ENCODE results near the gene SCIMP. TPM values are rescaled to one million over a fixed set of nuclear protein-coding genes. Genes with fewer than 3 reads are reported as not detected.
"Not testable (repeated sequence)": the region's sequence is repeated elsewhere in the genome, so short reads cannot be mapped to it uniquely, and the experiment has no call there.

The SCIMP gene
- total and polyA plus RNA-seq, 3 experiments from 2014 or later, result 0.22 to 0.81 (median 0.22) TPM

- ChIA-PET CTCF (interaction anchor here (0.7 to 1.8 kb wide), 4 partner anchors 10 to 194 kb away, joined by 3 to 6 read pairs (median 4); partner anchors contain the start of gene ZNF594), POLR2A (interaction anchor here (0.5 kb wide), 1 partner anchor 21 kb away, joined by 4 read pairs; no protein-coding TSS in a partner anchor)
- Mint-ChIP-seq H3K27ac (peak overlapping the region in 2 of 8 donors; percentile 9 to 34), H3K36me3 (peaks cover 0 to 1% (median 0%) of the 10 kb centered on the region in 3 donors), H3K4me3 (peak overlapping the region in 1 of 7 donors; percentile 29), H3K4me1 (peaks cover 8 to 13% (median 10%) of the 10 kb centered on the region in 3 donors), H3K27me3 (peaks cover 0 to 4% of the 10 kb centered on the region in 2 donors), H3K9me3 (peaks cover 0 to 2% (median 0%) of the 10 kb centered on the region in 5 donors)
- Histone ChIP-seq H3K27me3 (ENCODE audit: insufficient read depth, low read length, poor library complexity, severe bottlenecking) (no peaks in the 10 kb centered on the region), H3K36me3 (ENCODE audit: insufficient read depth, low read length) (no peaks in the 10 kb centered on the region), H3K9me3 (ENCODE audit: low read length) (no peaks in the 10 kb centered on the region), H3K4me1 (ENCODE audit: insufficient read depth, low read length) (no peaks in the 10 kb centered on the region), H3K27ac (ENCODE audit: low read depth, low read length) (no peak overlapping the region), H3K4me3 (ENCODE audit: low read length) (no peak overlapping the region)
- peak in 1 of 5 donors; percentile 23 for DNase-seq
Observed at GRCh38 chr17:5248821-5249479, 14.3 kb upstream of the SCIMP start.

- H3K27me3 Mint-ChIP-seq, result peaks cover 0 to 4% of the 10 kb centered on the region in 2 donors
- H3K9me3 Mint-ChIP-seq, result peaks cover 0 to 6% (median 0%) of the 10 kb centered on the region in 5 donors
- H3K36me3 Mint-ChIP-seq, result peaks cover 0 to 1% (median 0%) of the 10 kb centered on the region in 3 donors
- DNase-seq, result no peak
- no peak overlapping the region for H3K4me3 Mint-ChIP-seq
- POLR2A ChIA-PET, result no interaction called here
- no peak overlapping the region for H3K27ac ChIP-seq (ENCODE audit: low read depth, low read length)
- peaks cover 8% of the 10 kb centered on the region for H3K4me1 ChIP-seq (ENCODE audit: insufficient read depth, low read length)
- H3K9me3 ChIP-seq (ENCODE audit: low read length), result no peaks in the 10 kb centered on the region
- no peak overlapping the region for H3K4me3 ChIP-seq (ENCODE audit: low read length)
- H3K27ac Mint-ChIP-seq, result peak overlapping the region in 2 of 8 donors; percentile 9 to 17
- H3K4me1 Mint-ChIP-seq, result peaks cover 15 to 22% (median 19%) of the 10 kb centered on the region in 3 donors
- CTCF ChIA-PET, result interaction anchor here (1.5 kb wide), 1 partner anchor 8 kb away, joined by 6 read pairs; no protein-coding TSS in a partner anchor
- H3K36me3 ChIP-seq (ENCODE audit: insufficient read depth, low read length), result no peaks in the 10 kb centered on the region
- no peaks in the 10 kb centered on the region for H3K27me3 ChIP-seq (ENCODE audit: insufficient read depth, low read length, poor library complexity, severe bottlenecking)
Observed at GRCh38 chr17:5247621-5248020, 13.0 kb upstream of the SCIMP start.

- Mint-ChIP-seq H3K27me3 (no peaks in the 10 kb centered on the region), H3K36me3 (peaks cover 0 to 2% (median 0%) of the 10 kb centered on the region in 3 donors), H3K4me1 (peaks cover 42 to 58% (median 51%) of the 10 kb centered on the region in 3 donors), H3K27ac (peak overlapping the region; percentile 87 to 99 (median 97)), H3K4me3 (peak overlapping the region; percentile 15 to 94 (median 84)), H3K9me3 (peaks cover 0 to 6% (median 0%) of the 10 kb centered on the region in 5 donors)
- H3K4me3 ChIP-seq (ENCODE audit: low read length), result peak overlapping the region; percentile 44
- ChIA-PET CTCF (interaction anchor here (0.9 to 1.1 kb wide), 2 partner anchors 15 to 21 kb away, joined by 3 read pairs; no protein-coding TSS in a partner anchor), POLR2A (interaction anchor here (0.6 to 1.7 kb wide), 2 partner anchors 15 to 293 kb away, joined by 4 to 9 read pairs; no protein-coding TSS in a partner anchor)
- peak in 2 of 5 donors; percentile 56 to 66 for DNase-seq
- no peaks in the 10 kb centered on the region for H3K9me3 ChIP-seq (ENCODE audit: low read length)
- no peaks in the 10 kb centered on the region for H3K36me3 ChIP-seq (ENCODE audit: insufficient read depth, low read length)
- H3K27me3 ChIP-seq (ENCODE audit: insufficient read depth, low read length, poor library complexity, severe bottlenecking), result no peaks in the 10 kb centered on the region
- peaks cover 46% of the 10 kb centered on the region for H3K4me1 ChIP-seq (ENCODE audit: insufficient read depth, low read length)
- H3K27ac ChIP-seq (ENCODE audit: low read depth, low read length), result peak overlapping the region; percentile 13
Observed at GRCh38 chr17:5241861-5242671, 7.4 kb upstream of the SCIMP start.

- H3K4me1 Mint-ChIP-seq, result peaks cover 51 to 67% (median 57%) of the 10 kb centered on the region in 3 donors
- POLR2A ChIA-PET, result interaction anchor here (0.6 kb wide), 1 partner anchor 19 kb away, joined by 5 read pairs; no protein-coding TSS in a partner anchor
- not testable (repeated sequence) for H3K36me3 Mint-ChIP-seq; H3K4me3 Mint-ChIP-seq; H3K27ac ChIP-seq (ENCODE audit: low read depth, low read length); H3K9me3 ChIP-seq (ENCODE audit: low read length); H3K4me3 ChIP-seq (ENCODE audit: low read length); H3K9me3 Mint-ChIP-seq; H3K27me3 Mint-ChIP-seq; DNase-seq; H3K27me3 ChIP-seq (ENCODE audit: insufficient read depth, low read length, poor library complexity, severe bottlenecking); H3K36me3 ChIP-seq (ENCODE audit: insufficient read depth, low read length)
- H3K27ac Mint-ChIP-seq, result peak overlapping the region in 4 of 8 donors; percentile 23 to 83 (median 59)
- peaks cover 48% of the 10 kb centered on the region for H3K4me1 ChIP-seq (ENCODE audit: insufficient read depth, low read length)
- CTCF ChIA-PET, result interaction anchor here (1.2 kb wide), 1 partner anchor 9 kb away, joined by 6 read pairs; no protein-coding TSS in a partner anchor
Observed at GRCh38 chr17:5239769-5240168, 5.1 kb upstream of the SCIMP start.

GRCh38 chr17:5238333-5238732, 3.7 kb upstream of the SCIMP start:
- CTCF ChIA-PET, result interaction anchor here (0.6 to 4.0 kb wide), 7 partner anchors 11 to 135 kb away, joined by 3 to 25 read pairs (median 5); no protein-coding TSS in a partner anchor
- Mint-ChIP-seq H3K4me3 (peak overlapping the region in 3 of 7 donors; percentile 8 to 48 (median 28)), H3K4me1 (peaks cover 57 to 71% (median 57%) of the 10 kb centered on the region in 3 donors), H3K27ac (peak overlapping the region in 7 of 8 donors; percentile 10 to 86 (median 78)), H3K36me3 (peaks cover 1 to 6% (median 4%) of the 10 kb centered on the region in 3 donors), H3K9me3 (peaks cover 0 to 4% (median 0%) of the 10 kb centered on the region in 5 donors), H3K27me3 (no peaks in the 10 kb centered on the region)
- Histone ChIP-seq H3K9me3 (ENCODE audit: low read length) (no peaks in the 10 kb centered on the region), H3K4me1 (ENCODE audit: insufficient read depth, low read length) (peaks cover 47% of the 10 kb centered on the region), H3K27ac (ENCODE audit: low read depth, low read length) (no peak overlapping the region), H3K27me3 (ENCODE audit: insufficient read depth, low read length, poor library complexity, severe bottlenecking) (no peaks in the 10 kb centered on the region), H3K4me3 (ENCODE audit: low read length) (no peak overlapping the region), H3K36me3 (ENCODE audit: insufficient read depth, low read length) (no peaks in the 10 kb centered on the region)
- POLR2A ChIA-PET, result interaction anchor here (1.7 kb wide), 1 partner anchor 11 kb away, joined by 17 read pairs; no protein-coding TSS in a partner anchor
- DNase-seq, result no peak

- Mint-ChIP-seq H3K27me3 (no peaks in the 10 kb centered on the region), H3K36me3 (peaks cover 1 to 6% (median 4%) of the 10 kb centered on the region in 3 donors), H3K27ac (peak overlapping the region; percentile 70 to 96 (median 82)), H3K9me3 (peaks cover 0 to 4% (median 0%) of the 10 kb centered on the region in 5 donors), H3K4me3 (peak overlapping the region in 5 of 7 donors; percentile 8 to 59 (median 54)), H3K4me1 (peaks cover 52 to 63% (median 56%) of the 10 kb centered on the region in 3 donors)
- DNase-seq, result peak in 4 of 5 donors; percentile 7 to 58 (median 30)
- Histone ChIP-seq H3K9me3 (ENCODE audit: low read length) (no peaks in the 10 kb centered on the region), H3K36me3 (ENCODE audit: insufficient read depth, low read length) (no peaks in the 10 kb centered on the region), H3K27ac (ENCODE audit: low read depth, low read length) (peak overlapping the region; percentile 41), H3K27me3 (ENCODE audit: insufficient read depth, low read length, poor library complexity, severe bottlenecking) (no peaks in the 10 kb centered on the region), H3K4me1 (ENCODE audit: insufficient read depth, low read length) (peaks cover 39% of the 10 kb centered on the region), H3K4me3 (ENCODE audit: low read length) (no peak overlapping the region)
- CTCF ChIA-PET, result interaction anchor here (1.0 to 4.0 kb wide), 6 partner anchors 10 to 44 kb away, joined by 3 to 25 read pairs (median 8); no protein-coding TSS in a partner anchor
- POLR2A ChIA-PET, result interaction anchor here (1.7 kb wide), 1 partner anchor 10 kb away, joined by 17 read pairs; no protein-coding TSS in a partner anchor
Observed at GRCh38 chr17:5237541-5238016, 2.9 kb upstream of the SCIMP start.

GRCh38 chr17:5236938-5237540, 2.4 kb upstream of the SCIMP start:
- peaks cover 35% of the 10 kb centered on the region for H3K4me1 ChIP-seq (ENCODE audit: insufficient read depth, low read length)
- H3K27ac ChIP-seq (ENCODE audit: low read depth, low read length), result peak overlapping the region; percentile 41
- H3K27me3 ChIP-seq (ENCODE audit: insufficient read depth, low read length, poor library complexity, severe bottlenecking), result no peaks in the 10 kb centered on the region
- ChIA-PET POLR2A (interaction anchor here (1.7 kb wide), 1 partner anchor 10 kb away, joined by 17 read pairs; no protein-coding TSS in a partner anchor), CTCF (interaction anchor here (0.5 to 4.0 kb wide), 5 partner anchors 10 to 77 kb away, joined by 3 to 25 read pairs (median 11); no protein-coding TSS in a partner anchor)
- H3K36me3 Mint-ChIP-seq, result peaks cover 1 to 5% (median 4%) of the 10 kb centered on the region in 3 donors
- no peak overlapping the region for H3K4me3 ChIP-seq (ENCODE audit: low read length)
- no peaks in the 10 kb centered on the region for H3K9me3 ChIP-seq (ENCODE audit: low read length)
- H3K4me3 Mint-ChIP-seq, result peak overlapping the region in 3 of 7 donors; percentile 1 to 6 (median 2)
- H3K27me3 Mint-ChIP-seq, result no peaks in the 10 kb centered on the region
- H3K9me3 Mint-ChIP-seq, result peaks cover 0 to 4% (median 0%) of the 10 kb centered on the region in 5 donors
- peaks cover 48 to 58% (median 51%) of the 10 kb centered on the region in 3 donors for H3K4me1 Mint-ChIP-seq
- H3K36me3 ChIP-seq (ENCODE audit: insufficient read depth, low read length), result no peaks in the 10 kb centered on the region
- DNase-seq, result no peak
- peak overlapping the region; percentile 70 to 96 (median 82) for H3K27ac Mint-ChIP-seq
